NCI-H1436 treated with DMSO at 0.1 percent for 48 hours (cell line): ENCODE results near the gene WDR35.

Experiments
- DNase-seq: peaks from one replicate; lab custom pipeline; 2025; lab: John Stamatoyannopoulos, UW

Gene WDR35

DNA sequence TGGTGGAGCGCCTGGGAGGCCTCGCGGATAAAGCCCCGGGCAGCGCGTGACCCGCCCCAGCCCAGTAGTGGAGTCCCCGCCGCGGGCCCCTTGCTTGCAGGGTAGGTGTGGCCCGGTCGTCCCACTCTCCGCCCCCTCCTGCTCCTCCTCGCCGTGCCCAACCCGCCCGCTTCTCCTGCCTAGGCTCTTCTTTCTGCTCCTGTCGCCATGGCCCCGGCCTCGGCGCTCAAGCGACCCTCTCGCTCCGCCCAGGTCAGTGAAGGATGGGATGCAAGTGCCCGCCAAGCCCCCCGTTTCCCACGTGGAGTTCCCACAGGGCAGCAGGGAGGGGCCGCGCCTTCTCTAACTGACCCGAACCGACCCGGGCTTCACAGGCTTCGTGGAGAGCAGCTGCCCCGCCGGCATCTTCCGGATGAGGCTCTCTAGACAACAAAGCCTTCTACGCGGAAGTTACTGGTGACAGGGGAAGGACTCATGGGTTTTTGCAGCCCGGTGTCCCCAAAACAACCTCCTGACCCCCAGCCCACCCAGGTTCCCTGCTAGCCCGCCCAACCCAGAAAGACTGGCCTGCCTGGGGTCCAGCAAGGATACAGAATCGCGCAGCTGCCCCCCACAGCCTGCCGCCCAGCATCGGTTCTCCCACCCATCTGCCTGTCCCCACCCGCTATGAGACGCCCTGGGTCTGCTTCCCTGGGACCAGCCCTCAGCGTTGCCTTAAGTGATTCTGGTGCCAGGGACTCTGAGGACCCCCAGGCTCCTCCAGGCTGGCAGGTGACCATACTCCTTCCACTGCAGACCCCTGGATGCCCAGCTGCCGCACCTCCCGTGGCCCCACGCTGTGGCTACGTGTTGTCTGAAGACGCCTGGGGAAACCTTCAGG, 121.0 kb downstream of the WDR35 start:
- DNase-seq = no peak

DNA sequence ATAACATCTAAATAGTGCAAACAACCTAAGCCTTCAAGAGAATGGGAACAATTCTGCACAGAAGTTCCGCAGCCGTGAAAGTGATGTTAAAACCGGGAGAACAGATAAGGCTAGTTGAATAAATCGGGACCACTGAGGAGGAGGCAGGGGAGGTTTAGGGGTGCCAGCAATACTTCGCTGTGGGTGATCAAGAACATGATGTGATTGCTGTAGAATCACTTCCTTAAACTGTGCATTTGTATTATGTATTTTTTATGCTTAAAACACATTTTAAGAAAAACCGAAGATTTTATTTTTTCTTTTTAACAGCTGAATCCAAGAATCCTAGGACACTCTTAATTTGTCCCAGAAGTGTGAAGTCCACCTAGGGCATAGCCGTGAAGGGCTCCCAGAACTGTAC, 121.7 kb downstream of the WDR35 start:
- DNase-seq = no peak

DNA sequence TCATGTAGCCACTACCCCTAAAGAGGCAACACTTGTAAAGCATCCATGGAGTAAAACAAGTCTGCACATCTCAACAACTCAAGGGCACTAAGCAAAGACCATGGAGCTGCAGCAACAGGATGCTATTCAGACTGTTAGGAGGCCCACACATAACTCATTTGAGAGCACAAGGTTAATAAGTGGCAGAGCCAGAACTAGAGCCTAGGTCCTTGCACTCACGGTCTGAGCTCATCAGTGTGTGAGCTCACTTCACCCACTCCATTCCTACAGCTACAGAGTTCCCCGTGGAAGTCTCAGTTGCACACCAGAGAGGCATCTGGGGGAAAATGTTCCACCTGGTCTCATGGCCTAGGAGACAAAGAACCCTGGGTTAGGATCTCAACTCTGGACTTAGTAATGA, 123.1 kb downstream of the WDR35 start:
- no peak for DNase-seq

DNA sequence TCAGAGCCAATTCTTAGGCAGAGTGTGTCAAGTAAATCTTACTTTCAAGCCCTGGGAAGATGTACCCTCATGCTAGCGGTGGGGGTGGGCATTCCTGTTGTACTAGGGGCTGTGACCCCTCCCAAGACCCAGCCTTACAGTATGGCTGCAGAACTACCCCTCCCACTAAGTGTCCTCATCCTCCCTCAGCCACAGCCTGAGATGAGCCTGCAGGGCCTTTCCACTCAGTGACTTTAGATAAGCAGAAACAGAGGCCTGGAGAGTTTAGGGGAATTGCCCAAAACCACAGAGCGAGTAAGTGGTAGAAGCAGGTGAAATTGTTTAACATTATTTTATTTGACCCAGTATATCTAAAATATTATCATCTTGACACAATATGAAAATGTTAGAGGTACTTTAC, 124.8 kb downstream of the WDR35 start:
- DNase-seq = no peak

DNA sequence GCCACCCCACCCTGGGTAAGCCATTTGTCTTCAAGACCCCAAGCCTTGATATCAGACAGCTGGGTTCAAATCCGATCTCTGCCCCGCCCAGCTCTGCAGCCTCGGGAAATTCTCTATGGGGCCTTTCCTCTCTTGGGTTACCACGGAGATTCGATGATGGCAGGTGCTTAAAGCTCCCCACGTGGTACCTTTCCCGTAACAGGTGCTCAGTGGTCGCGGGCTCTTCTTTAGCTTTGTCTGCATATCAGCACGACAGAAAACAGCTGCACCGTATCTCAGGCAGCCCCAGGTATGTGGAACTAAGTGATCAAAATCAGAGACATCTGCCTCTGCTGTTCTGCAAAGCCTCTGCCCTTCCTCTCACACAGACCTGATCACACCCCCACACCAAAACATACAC, 125.5 kb downstream of the WDR35 start:
- DNase-seq = no peak

DNA sequence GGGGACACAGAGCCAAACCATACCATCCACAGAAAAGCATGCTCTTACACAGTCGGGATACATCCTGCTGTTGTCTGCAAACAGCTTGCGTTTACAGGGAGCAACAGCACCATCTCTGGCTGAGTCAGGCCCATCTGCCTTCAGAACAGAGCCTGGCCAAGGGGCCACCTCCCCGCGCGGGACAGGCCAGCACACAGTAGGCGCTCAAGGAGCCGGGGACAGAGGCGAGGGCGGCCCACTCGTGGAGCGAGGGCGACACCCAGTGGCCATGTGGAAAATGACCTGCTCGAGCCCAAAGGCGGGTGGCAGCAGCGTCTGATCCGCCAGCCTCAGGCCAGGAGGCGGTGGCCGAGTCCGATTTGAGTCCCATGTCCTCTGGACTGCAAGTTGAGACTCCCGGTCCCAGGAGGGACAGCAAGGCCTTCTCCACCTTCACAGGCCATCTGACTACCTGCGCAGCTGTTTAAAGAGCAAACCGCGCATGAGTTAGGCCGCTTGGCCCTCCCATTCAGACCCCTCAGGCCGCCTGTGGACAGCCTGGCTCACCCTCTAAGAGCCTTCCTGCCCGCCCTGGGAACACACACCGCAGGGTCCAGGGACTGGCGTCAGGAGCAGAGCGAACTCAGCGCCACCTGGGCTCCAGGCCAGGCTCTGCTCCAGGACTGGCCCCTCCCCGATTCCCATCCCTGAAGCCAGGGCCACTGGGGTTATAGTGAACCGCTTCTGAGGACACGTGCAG, 126.4 kb downstream of the WDR35 start:
- no peak for DNase-seq

DNA sequence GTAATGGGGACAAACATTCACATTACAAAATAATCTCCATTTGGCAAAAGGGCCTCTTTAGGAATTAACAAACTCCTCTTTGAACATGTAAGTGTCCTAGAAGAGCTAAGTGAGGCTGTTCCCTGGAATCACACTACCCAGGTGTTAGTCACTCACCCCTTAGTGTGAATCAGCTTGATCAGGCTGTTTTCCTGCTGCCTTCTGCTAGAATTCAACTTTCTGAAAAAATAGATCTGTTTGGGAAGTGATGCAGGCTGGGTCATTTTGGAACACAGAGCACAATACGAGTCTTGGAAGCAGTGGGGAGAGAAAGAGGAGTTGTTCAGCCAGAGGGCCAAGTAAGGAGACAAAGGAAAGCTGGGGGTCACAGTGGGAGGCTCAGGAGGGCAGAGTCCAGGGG, 128.1 kb downstream of the WDR35 start:
- DNase-seq = no peak
